Endodermal cell (in vitro differentiated cells): ENCODE measurements around the gene CDK13. TPM values are rescaled to one million over a fixed set of nuclear protein-coding genes. Genes with fewer than 3 reads are reported as not detected.

ENCODE experiments used
- DNase-seq: peaks from one replicate; pipeline ENCODE4 v3.0.0-alpha.2; 2017
- H3K27ac ChIP-seq: 2 replicates; pipeline ENCODE4 v1.5.1; 2013; ENCODE audit warnings: mild to moderate bottlenecking, low read depth, low read length, moderate library complexity
- H3K27me3 ChIP-seq: 2 replicates; pipeline ENCODE4 v1.6.1; 2013; ENCODE audit warnings: mild to moderate bottlenecking, low read length, moderate library complexity; ENCODE audit not compliant: insufficient read depth, control insufficient read depth, poor library complexity, severe bottlenecking
- H3K36me3 ChIP-seq: 2 replicates; pipeline ENCODE4 v1.7.0; 2013; ENCODE audit warnings: mild to moderate bottlenecking, low read length, moderate library complexity; ENCODE audit not compliant: control insufficient read depth, insufficient read depth
- H3K4me1 ChIP-seq: one replicate; pipeline ENCODE4 v1.7.0; 2013; ENCODE audit warnings: low read length; ENCODE audit not compliant: control insufficient read depth, insufficient read depth
- H3K4me3 ChIP-seq: 2 replicates; pipeline ENCODE4 v1.5.1; 2013; ENCODE audit warnings: mild to moderate bottlenecking, low read length, moderate library complexity
- H3K9ac ChIP-seq: 2 replicates; pipeline ENCODE4 v1.6.1; 2013; ENCODE audit warnings: mild to moderate bottlenecking, low read length, moderate library complexity; ENCODE audit not compliant: poor library complexity, severe bottlenecking; ENCODE audit errors: extremely low read depth
- H3K9me3 ChIP-seq: 2 replicates; pipeline ENCODE4 v1.6.1; 2013; ENCODE audit warnings: mild to moderate bottlenecking, low read length, moderate library complexity; ENCODE audit not compliant: control insufficient read depth
- H3K27ac Mint-ChIP-seq: 2 replicates; pipeline ENCODE4 v1.8.0; 2020; ENCODE audit warnings: mixed read lengths
- H3K27me3 Mint-ChIP-seq: 2 replicates; pipeline ENCODE4 v1.8.0; 2021; ENCODE audit warnings: mild to moderate bottlenecking, mixed read lengths; ENCODE audit not compliant: insufficient read depth
- H3K36me3 Mint-ChIP-seq: 2 replicates; pipeline ENCODE4 v1.8.0; 2020; ENCODE audit warnings: low read depth, mixed read lengths
- H3K4me1 Mint-ChIP-seq: 2 replicates; pipeline ENCODE4 v1.8.0; 2020; ENCODE audit warnings: mixed read lengths
- H3K4me3 Mint-ChIP-seq: 2 replicates; pipeline ENCODE4 v1.8.0; 2020; ENCODE audit warnings: mild to moderate bottlenecking, moderate library complexity, mixed read lengths
- H3K9me3 Mint-ChIP-seq: 2 replicates; pipeline ENCODE4 v1.8.0; 2020; ENCODE audit warnings: mild to moderate bottlenecking, mixed read lengths
- WGBS, 2 experiments: methylation state at CpG; one replicate each; pipeline versions ENCODE4 v1.1.5 to v1.1.7; 2013; ENCODE audit warnings: missing lambda C conversion rate in 2 of 2, mixed read lengths in 1 of 2; ENCODE audit not compliant: insufficient coverage in 1 of 2, insufficient read length in 1 of 2; 5-methylcytosine and 5-hydroxymethylcytosine counted together
- total RNA-seq, 2 donors: library from RNA; stranded (reverse); fragmentation: NEBNext Ultra II Directional in 1 of 2; extraction: Animal tissue kit (Norgen Biotek cat#: 25700) in 1 of 2; gene quantifications; 2 replicates in 1 of 2; 3 replicates in 1 of 2; pipeline ENCODE4 v1.2.1, GENCODE V29; 2021
- TF ChIP-seq, protein P1 (sequence below): fragments of 200-600 bp; sonication (generic); conservative IDR thresholded peaks from 2 replicates; pipeline ENCODE4 v1.5.0; 2021; ENCODE audit warnings: antibody characterized with exemption, mild to moderate bottlenecking

CDK13 gene
- total RNA-seq, 2 donors from 2014 or later: 60.8 to 77.7 TPM

GRCh38 chr7:39922580-39922979, 27.5 kb upstream of the CDK13 start:
- H3K27ac Mint-ChIP-seq: no peak overlapping the region

DNA sequence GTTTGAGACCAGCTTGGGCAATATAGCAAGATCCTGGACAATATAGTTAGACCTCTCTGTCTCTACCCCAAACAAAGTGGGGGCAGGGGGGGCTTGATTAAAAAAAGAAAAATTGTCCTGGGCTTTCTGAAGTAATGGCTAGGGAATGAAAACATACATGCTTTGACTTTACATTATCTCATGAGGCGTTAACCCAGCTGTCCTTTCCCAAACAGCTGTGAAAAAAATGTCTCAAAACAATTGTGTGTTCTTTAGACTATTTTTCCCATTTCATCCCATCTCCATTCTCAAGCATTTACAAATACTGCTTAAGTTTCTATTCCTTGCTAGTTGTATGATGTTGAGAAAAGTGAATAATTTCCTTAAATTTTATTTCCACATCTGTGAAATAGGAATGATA, 27.0 kb upstream of the CDK13 start:
- Histone ChIP-seq H3K4me1 (no peaks in the 10 kb centered on the region), H3K27me3 (no peaks in the 10 kb centered on the region), H3K36me3 (no peaks in the 10 kb centered on the region), H3K27ac (no peak overlapping the region), H3K9me3 (no peaks in the 10 kb centered on the region), H3K4me3 (no peak overlapping the region), H3K9ac (no peak overlapping the region)
- DNase-seq: no peak
- 90 to 100% methylated on average over 1 of the region's 1 CpG for WGBS, 2 experiments
- H3K27ac Mint-ChIP-seq: no peak overlapping the region
- TF ChIP-seq, protein P1, sequence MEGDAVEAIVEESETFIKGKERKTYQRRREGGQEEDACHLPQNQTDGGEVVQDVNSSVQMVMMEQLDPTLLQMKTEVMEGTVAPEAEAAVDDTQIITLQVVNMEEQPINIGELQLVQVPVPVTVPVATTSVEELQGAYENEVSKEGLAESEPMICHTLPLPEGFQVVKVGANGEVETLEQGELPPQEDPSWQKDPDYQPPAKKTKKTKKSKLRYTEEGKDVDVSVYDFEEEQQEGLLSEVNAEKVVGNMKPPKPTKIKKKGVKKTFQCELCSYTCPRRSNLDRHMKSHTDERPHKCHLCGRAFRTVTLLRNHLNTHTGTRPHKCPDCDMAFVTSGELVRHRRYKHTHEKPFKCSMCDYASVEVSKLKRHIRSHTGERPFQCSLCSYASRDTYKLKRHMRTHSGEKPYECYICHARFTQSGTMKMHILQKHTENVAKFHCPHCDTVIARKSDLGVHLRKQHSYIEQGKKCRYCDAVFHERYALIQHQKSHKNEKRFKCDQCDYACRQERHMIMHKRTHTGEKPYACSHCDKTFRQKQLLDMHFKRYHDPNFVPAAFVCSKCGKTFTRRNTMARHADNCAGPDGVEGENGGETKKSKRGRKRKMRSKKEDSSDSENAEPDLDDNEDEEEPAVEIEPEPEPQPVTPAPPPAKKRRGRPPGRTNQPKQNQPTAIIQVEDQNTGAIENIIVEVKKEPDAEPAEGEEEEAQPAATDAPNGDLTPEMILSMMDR: no peak
- no peaks in the 10 kb centered on the region for H3K9me3 Mint-ChIP-seq
- H3K27me3 Mint-ChIP-seq: peaks cover 16% of the 10 kb centered on the region
- no peaks in the 10 kb centered on the region for H3K36me3 Mint-ChIP-seq
- no peak overlapping the region for H3K4me3 Mint-ChIP-seq
- peaks cover 13% of the 10 kb centered on the region for H3K4me1 Mint-ChIP-seq

More at GRCh38 chr7:39922580-39922979, 27.5 kb upstream of the CDK13 start:
- Mint-ChIP-seq H3K4me3 (no peak overlapping the region), H3K36me3 (no peaks in the 10 kb centered on the region), H3K27me3 (peaks cover 16% of the 10 kb centered on the region), H3K9me3 (no peaks in the 10 kb centered on the region), H3K4me1 (peaks cover 13% of the 10 kb centered on the region)
- no peak for DNase-seq
- H3K9ac ChIP-seq: no peak overlapping the region
- H3K9me3 ChIP-seq: no peaks in the 10 kb centered on the region
- 92 to 94% methylated on average over 2 to 3 of the region's 3 CpGs for WGBS, 2 experiments
- no peak overlapping the region for H3K4me3 ChIP-seq
- no peaks in the 10 kb centered on the region for H3K36me3 ChIP-seq
- TF ChIP-seq, protein P1: no peak
- H3K27ac ChIP-seq: no peak overlapping the region
- no peaks in the 10 kb centered on the region for H3K4me1 ChIP-seq
- no peaks in the 10 kb centered on the region for H3K27me3 ChIP-seq

DNA sequence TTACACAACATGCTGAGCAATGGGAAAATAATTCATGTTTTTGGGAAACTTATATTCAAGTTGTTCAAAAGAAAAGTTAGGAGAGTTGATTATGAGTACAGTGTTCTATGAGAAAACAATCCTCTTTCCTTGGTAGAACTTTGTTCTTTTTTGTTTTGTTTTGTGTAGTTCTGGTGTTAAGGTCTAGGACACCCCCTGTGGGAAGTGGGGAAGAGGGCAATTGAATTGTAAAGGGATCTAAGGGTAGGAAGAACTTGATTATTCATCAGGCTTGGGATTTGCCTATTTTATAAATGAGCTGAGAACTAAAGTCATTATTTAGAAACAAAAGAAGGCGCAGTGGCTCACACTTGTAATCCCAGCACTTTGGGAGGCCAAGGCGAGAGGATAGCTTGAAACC, 25.9 kb upstream of the CDK13 start:
- H3K9ac ChIP-seq: no peak overlapping the region
- Mint-ChIP-seq H3K27ac (no peak overlapping the region), H3K9me3 (no peaks in the 10 kb centered on the region), H3K27me3 (peaks cover 9% of the 10 kb centered on the region), H3K4me3 (no peak overlapping the region), H3K4me1 (peaks cover 13% of the 10 kb centered on the region), H3K36me3 (no peaks in the 10 kb centered on the region)
- no peaks in the 10 kb centered on the region for H3K36me3 ChIP-seq
- no peaks in the 10 kb centered on the region for H3K9me3 ChIP-seq
- peak; percentile 56 for DNase-seq
- TF ChIP-seq, protein P1: peak; percentile 56
- WGBS, 2 experiments: 70 to 84% methylated on average over 2 of the region's 2 CpGs
- H3K4me1 ChIP-seq: no peaks in the 10 kb centered on the region
- H3K27me3 ChIP-seq: no peaks in the 10 kb centered on the region
- H3K4me3 ChIP-seq: no peak overlapping the region
- H3K27ac ChIP-seq: no peak overlapping the region
